GM18507 (cell line): ENCODE results near the gene PLD6.
A peak's percentile ranks its signal among the peaks of the same experiment; 100 is the strongest.
"Not testable (repeated sequence)": the region's sequence is repeated elsewhere in the genome, so short reads cannot be mapped to it uniquely, and the experiment has no call there.

Experiments
- DNase-seq: peaks from one replicate; pipeline ENCODE4 v3.0.0; 2011; ENCODE audit warnings: low read depth; ENCODE audit not compliant: insufficient read length; ENCODE audit errors: extremely low spot score
- FAIRE-seq: peaks from 2 replicates; lab custom pipeline; 2011; peaks lifted over from hg19 to GRCh38; lab: Jason Lieb, UNC

PLD6 gene

GRCh38 chr17:17204041-17204591 lies 2.0 kb downstream of the PLD6 start:
- FAIRE-seq (no peak), DNase-seq (no peak)

- FAIRE-seq (no peak), DNase-seq (no peak)
Measured at GRCh38 chr17:17203173-17203730, 2.9 kb downstream of the PLD6 start.

GRCh38 chr17:17201907-17202306 lies 4.2 kb downstream of the PLD6 start:
- no peak for DNase-seq
- no peak for FAIRE-seq

- FAIRE-seq: no peak
- no peak for DNase-seq
Measured at GRCh38 chr17:17201271-17201670, 4.9 kb downstream of the PLD6 start.

- DNase-seq (no peak), FAIRE-seq (no peak)
Measured at GRCh38 chr17:17200831-17201230, 5.3 kb downstream of the PLD6 start.

GRCh38 chr17:17200311-17200710 lies 5.8 kb downstream of the PLD6 start:
- FAIRE-seq (no peak), DNase-seq (no peak)

- DNase-seq (no peak), FAIRE-seq (no peak)
Measured at GRCh38 chr17:17198281-17198680, 7.9 kb downstream of the PLD6 start.

GRCh38 chr17:17196776-17197175 lies 9.4 kb downstream of the PLD6 start:
- FAIRE-seq: no peak
- no peak for DNase-seq

GRCh38 chr17:17195466-17195865 lies 10.7 kb downstream of the PLD6 start:
- not testable (repeated sequence) for FAIRE-seq, DNase-seq

- peak; percentile 24 for FAIRE-seq
Measured at GRCh38 chr17:17191961-17192381, 14.2 kb downstream of the PLD6 start.

GRCh38 chr17:17191346-17191792 lies 14.8 kb downstream of the PLD6 start:
- FAIRE-seq (no peak), DNase-seq (no peak)

More at GRCh38 chr17:17191961-17192381, 14.2 kb downstream of the PLD6 start:
- DNase-seq: no peak

GRCh38 chr17:17190188-17190587 lies 15.9 kb downstream of the PLD6 start:
- DNase-seq (no peak), FAIRE-seq (no peak)

GRCh38 chr17:17189559-17189958 lies 16.6 kb downstream of the PLD6 start:
- FAIRE-seq (no peak), DNase-seq (no peak)

GRCh38 chr17:17188586-17188985 lies 17.5 kb downstream of the PLD6 start:
- FAIRE-seq: no peak
- no peak for DNase-seq

- DNase-seq (no peak), FAIRE-seq (no peak)
Measured at GRCh38 chr17:17186551-17187505, 19.3 kb downstream of the PLD6 start.

GRCh38 chr17:17186051-17186450 lies 20.1 kb downstream of the PLD6 start:
- DNase-seq (no peak), FAIRE-seq (peak; percentile 84)

GRCh38 chr17:17184985-17185757 lies 21.0 kb downstream of the PLD6 start:
- peak; percentile 33 for FAIRE-seq
- not testable (repeated sequence) for DNase-seq

- FAIRE-seq: no peak
Measured at GRCh38 chr17:17183744-17184143, 22.4 kb downstream of the PLD6 start.

GRCh38 chr17:17182598-17183136 lies 23.5 kb downstream of the PLD6 start:
- FAIRE-seq: no peak
- DNase-seq: no peak

More at GRCh38 chr17:17183744-17184143, 22.4 kb downstream of the PLD6 start:
- DNase-seq: no peak
